GM12878 (cell line): ENCODE measurements around the gene ABHD14A. TPM values are rescaled to one million over a fixed set of nuclear protein-coding genes. Genes with fewer than 3 reads are reported as not detected.

ENCODE experiments used
- CEBPB ChIP-seq, 2 experiments: fragments of 150-350 bp in 1 of 2; IDR thresholded peaks; 2 replicates each; pipeline ENCODE4 v1.6.1; 2012 to 2014; ENCODE audit warnings: low read depth in 2 of 2, low read length in 2 of 2, borderline replicate concordance in 1 of 2, inconsistent platforms in 1 of 2
- CHD1 ChIP-seq: IDR thresholded peaks from 2 replicates; pipeline ENCODE4 v1.6.1; 2012; ENCODE audit warnings: low read depth, low read length, improper control_type of control experiment
- CHD2 ChIP-seq: IDR thresholded peaks from 2 replicates; pipeline ENCODE4 v1.6.1; 2011; ENCODE audit warnings: low read depth, low read length, improper control_type of control experiment, borderline replicate concordance
- ETV6 ChIP-seq, 2 experiments: fragments of 450-650 bp in 1 of 2; IDR thresholded peaks in 1 of 2; conservative IDR thresholded peaks in 1 of 2; 2 replicates each; pipeline ENCODE4 v1.6.1; 2014; ENCODE audit warnings: antibody characterized with exemption in 1 of 2, borderline replicate concordance in 1 of 2, low read depth in 1 of 2, mild to moderate bottlenecking in 1 of 2, moderate library complexity in 1 of 2
- HDAC2 ChIP-seq: fragments of 200-600 bp; sonication (generic); IDR thresholded peaks from 2 replicates; pipeline ENCODE4 v1.6.1; 2017
- NFYB ChIP-seq: IDR thresholded peaks from 2 replicates; pipeline ENCODE4 v1.6.1; 2011; ENCODE audit warnings: low read depth, mild to moderate bottlenecking, low read length, improper control_type of control experiment, moderate library complexity; ENCODE audit not compliant: insufficient read depth
- NRF1 ChIP-seq: conservative IDR thresholded peaks from 2 replicates; pipeline ENCODE4 v1.6.1; 2011; ENCODE audit warnings: mild to moderate bottlenecking, low read depth, low read length, improper control_type of control experiment
- POLR2AphosphoS5 ChIP-seq: IDR thresholded peaks from 2 replicates; pipeline ENCODE4 v1.6.1; 2011; ENCODE audit warnings: mild to moderate bottlenecking, low read length, inconsistent platforms
- RAD21 ChIP-seq: IDR thresholded peaks from 2 replicates; pipeline ENCODE4 v1.6.1; 2011; ENCODE audit warnings: mild to moderate bottlenecking, low read depth, low read length, moderate library complexity; ENCODE audit not compliant: insufficient read depth
- RELB ChIP-seq: fragments of 450-650 bp; IDR thresholded peaks from 2 replicates; pipeline ENCODE4 v1.6.1; 2017; ENCODE audit warnings: low read depth, mild to moderate bottlenecking, moderate library complexity
- RUNX3 ChIP-seq: IDR thresholded peaks from 2 replicates; pipeline ENCODE4 v1.6.1; 2012; ENCODE audit warnings: low read length, inconsistent platforms
- YBX1 ChIP-seq: fragments of 450-650 bp; IDR thresholded peaks from 2 replicates; pipeline ENCODE4 v1.6.1; 2016; ENCODE audit warnings: antibody characterized with exemption
- ZNF207 ChIP-seq: fragments of 450-650 bp; IDR thresholded peaks from 2 replicates; pipeline ENCODE4 v1.6.1; 2014; ENCODE audit warnings: antibody characterized with exemption, mild to moderate bottlenecking, borderline replicate concordance
- ZNF384 ChIP-seq: IDR thresholded peaks from 2 replicates; pipeline ENCODE4 v1.6.1; 2012; ENCODE audit warnings: low read depth, mild to moderate bottlenecking, low read length, improper control_type of control experiment, borderline replicate concordance
- ZZZ3 ChIP-seq: IDR thresholded peaks from 2 replicates; pipeline ENCODE4 v1.6.1; 2011; ENCODE audit warnings: low read depth; ENCODE audit not compliant: control insufficient read depth, insufficient read length
- polyA plus RNA-seq, 11 experiments: library from polyadenylated mRNA; depleted of rRNA in 4 of 11; unstranded in 6 of 11; stranded (reverse) in 5 of 11; fragments of >200 nt; fragmentation: Nextera tagmentation in 4 of 11; fragmentation: Illumina TruSeq in 1 of 11; extraction: Ambion mirVana in 4 of 11; extraction: Trizol in 1 of 11; gene quantifications; 1 replicate in 1 of 11; 2 replicates in 10 of 11; pipeline versions ENCODE4 v1.2.1 to v1.2.3, GENCODE V29; 2011 to 2016; ENCODE audit warnings: inconsistent platforms in 2 of 11, missing spikeins in 2 of 11, low read depth in 1 of 11
- total RNA-seq, 4 experiments: library from RNA; depleted of rRNA in 3 of 4; stranded (reverse); fragments of >200 nt in 3 of 4; fragmentation: Illumina TruSeq in 1 of 4; extraction: Trizol in 1 of 4; gene quantifications; 2 replicates each; pipeline versions ENCODE4 v1.2.1 to v1.2.3, GENCODE V29; 2013 to 2021
- TF ChIP-seq, protein P1 (sequence below): IDR thresholded peaks from 2 replicates; pipeline ENCODE4 v1.6.1; 2011; ENCODE audit warnings: borderline replicate concordance, low read depth, mild to moderate bottlenecking, moderate library complexity, low read length; ENCODE audit not compliant: insufficient read depth, poor library complexity, severe bottlenecking
- TF ChIP-seq, protein P2 (sequence below): fragments of 450-650 bp; IDR thresholded peaks from 2 replicates; pipeline ENCODE4 v1.6.1; 2017; ENCODE audit warnings: mild to moderate bottlenecking, moderate library complexity
- TF ChIP-seq, protein P3 (sequence below): fragments of 450-650 bp; IDR thresholded peaks from 2 replicates; pipeline ENCODE4 v1.6.1; 2016; ENCODE audit warnings: mild to moderate bottlenecking
- TF ChIP-seq, protein P4 (sequence below): IDR thresholded peaks from 2 replicates; pipeline ENCODE4 v1.6.1; 2012; ENCODE audit warnings: low read depth, low read length, improper control_type of control experiment

ABHD14A gene
- total and polyA plus RNA-seq, 10 of the 15 experiments (the other 5 are each of a cell fraction or from before 2014, with no cell fraction given): 1.2 to 27.0 (median 7.9) TPM

- TF ChIP-seq, protein P1, sequence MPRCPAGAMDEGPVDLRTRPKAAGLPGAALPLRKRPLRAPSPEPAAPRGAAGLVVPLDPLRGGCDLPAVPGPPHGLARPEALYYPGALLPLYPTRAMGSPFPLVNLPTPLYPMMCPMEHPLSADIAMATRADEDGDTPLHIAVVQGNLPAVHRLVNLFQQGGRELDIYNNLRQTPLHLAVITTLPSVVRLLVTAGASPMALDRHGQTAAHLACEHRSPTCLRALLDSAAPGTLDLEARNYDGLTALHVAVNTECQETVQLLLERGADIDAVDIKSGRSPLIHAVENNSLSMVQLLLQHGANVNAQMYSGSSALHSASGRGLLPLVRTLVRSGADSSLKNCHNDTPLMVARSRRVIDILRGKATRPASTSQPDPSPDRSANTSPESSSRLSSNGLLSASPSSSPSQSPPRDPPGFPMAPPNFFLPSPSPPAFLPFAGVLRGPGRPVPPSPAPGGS: no peak
- TF ChIP-seq, protein P2, sequence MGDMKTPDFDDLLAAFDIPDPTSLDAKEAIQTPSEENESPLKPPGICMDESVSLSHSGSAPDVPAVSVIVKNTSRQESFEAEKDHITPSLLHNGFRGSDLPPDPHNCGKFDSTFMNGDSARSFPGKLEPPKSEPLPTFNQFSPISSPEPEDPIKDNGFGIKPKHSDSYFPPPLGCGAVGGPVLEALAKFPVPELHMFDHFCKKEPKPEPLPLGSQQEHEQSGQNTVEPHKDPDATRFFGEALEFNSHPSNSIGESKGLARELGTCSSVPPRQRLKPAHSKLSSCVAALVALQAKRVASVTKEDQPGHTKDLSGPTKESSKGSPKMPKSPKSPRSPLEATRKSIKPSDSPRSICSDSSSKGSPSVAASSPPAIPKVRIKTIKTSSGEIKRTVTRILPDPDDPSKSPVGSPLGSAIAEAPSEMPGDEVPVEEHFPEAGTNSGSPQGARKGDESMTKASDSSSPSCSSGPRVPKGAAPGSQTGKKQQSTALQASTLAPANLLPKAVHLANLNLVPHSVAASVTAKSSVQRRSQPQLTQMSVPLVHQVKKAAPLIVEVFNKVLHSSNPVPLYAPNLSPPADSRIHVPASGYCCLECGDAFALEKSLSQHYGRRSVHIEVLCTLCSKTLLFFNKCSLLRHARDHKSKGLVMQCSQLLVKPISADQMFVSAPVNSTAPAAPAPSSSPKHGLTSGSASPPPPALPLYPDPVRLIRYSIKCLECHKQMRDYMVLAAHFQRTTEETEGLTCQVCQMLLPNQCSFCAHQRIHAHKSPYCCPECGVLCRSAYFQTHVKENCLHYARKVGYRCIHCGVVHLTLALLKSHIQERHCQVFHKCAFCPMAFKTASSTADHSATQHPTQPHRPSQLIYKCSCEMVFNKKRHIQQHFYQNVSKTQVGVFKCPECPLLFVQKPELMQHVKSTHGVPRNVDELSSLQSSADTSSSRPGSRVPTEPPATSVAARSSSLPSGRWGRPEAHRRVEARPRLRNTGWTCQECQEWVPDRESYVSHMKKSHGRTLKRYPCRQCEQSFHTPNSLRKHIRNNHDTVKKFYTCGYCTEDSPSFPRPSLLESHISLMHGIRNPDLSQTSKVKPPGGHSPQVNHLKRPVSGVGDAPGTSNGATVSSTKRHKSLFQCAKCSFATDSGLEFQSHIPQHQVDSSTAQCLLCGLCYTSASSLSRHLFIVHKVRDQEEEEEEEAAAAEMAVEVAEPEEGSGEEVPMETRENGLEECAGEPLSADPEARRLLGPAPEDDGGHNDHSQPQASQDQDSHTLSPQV: 0 out of 2 replicates have a peak, but pooled peaks have one; percentile 25
- TF ChIP-seq, protein P3, sequence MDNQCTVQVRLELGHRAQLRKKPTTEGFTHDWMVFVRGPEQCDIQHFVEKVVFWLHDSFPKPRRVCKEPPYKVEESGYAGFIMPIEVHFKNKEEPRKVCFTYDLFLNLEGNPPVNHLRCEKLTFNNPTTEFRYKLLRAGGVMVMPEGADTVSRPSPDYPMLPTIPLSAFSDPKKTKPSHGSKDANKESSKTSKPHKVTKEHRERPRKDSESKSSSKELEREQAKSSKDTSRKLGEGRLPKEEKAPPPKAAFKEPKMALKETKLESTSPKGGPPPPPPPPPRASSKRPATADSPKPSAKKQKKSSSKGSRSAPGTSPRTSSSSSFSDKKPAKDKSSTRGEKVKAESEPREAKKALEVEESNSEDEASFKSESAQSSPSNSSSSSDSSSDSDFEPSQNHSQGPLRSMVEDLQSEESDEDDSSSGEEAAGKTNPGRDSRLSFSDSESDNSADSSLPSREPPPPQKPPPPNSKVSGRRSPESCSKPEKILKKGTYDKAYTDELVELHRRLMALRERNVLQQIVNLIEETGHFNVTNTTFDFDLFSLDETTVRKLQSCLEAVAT: no peak
- TF ChIP-seq POLR2AphosphoS5 (no peak), ETV6 (conservative IDR thresholded peaks at IDR 0.05 in 1 of 2, IDR thresholded peaks at IDR 0.05 in 1 of 2; ENCODE audit: borderline replicate concordance in 1 of 2, low read depth in 1 of 2) (no peak), RELB (peak; percentile 33; the same call in 1 of the 2 replicates), CEBPB (IDR thresholded peaks at IDR 0.05; ENCODE audit: borderline replicate concordance in 1 of 2, low read depth in 2 of 2, low read length in 2 of 2) (no peak), NRF1 (no peak), CHD1 (no peak), YBX1 (no peak), HDAC2 (no peak), ZNF207 (no peak), NFYB (no peak), RAD21 (no peak), CHD2 (no peak), RUNX3 (peak; percentile 12; the same call in 1 of the 2 replicates), ZZZ3 (no peak), ZNF384 (no peak)
- TF ChIP-seq, protein P4, sequence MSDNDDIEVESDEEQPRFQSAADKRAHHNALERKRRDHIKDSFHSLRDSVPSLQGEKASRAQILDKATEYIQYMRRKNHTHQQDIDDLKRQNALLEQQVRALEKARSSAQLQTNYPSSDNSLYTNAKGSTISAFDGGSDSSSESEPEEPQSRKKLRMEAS: no peak
Observed at GRCh38 chr3:52024765-52025452, 50.0 kb downstream of the ABHD14A start (continued).
